ENCODE results near the gene RSF1. TPM values are rescaled to one million over a fixed set of nuclear protein-coding genes. Genes with fewer than 3 reads are reported as not detected.
A peak's percentile ranks its signal among the peaks of the same experiment; 100 is the strongest.

The RSF1 gene
- total RNA-seq, 1 experiment from 2014 or later: 79.8 TPM

DNA sequence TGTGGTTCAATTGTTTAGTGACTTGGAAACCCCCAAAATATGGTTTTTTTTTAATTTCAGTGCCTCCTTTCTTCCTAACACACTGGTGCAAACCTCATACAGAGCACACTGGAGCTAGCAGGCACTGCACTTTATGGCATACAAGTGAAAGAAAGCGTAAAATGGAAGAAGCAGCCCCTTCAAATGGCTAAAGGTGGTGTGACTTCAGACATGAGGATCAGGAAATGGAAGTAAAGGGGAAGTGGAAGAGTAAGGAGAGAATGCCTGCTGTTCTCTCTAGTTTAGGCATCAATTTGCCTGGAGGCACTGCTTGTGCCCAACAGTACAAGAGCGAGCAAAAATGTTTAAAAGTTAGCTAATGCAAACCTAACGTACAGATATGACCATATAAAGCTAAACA lies 5.7 kb downstream of the RSF1 start:
- H3K9me3 Mint-ChIP-seq: peaks cover 16% of the 10 kb centered on the region
- CTCF ChIA-PET: no interaction called here
- POLR2A ChIA-PET: no interaction called here
- peak overlapping the region; percentile 26; the same call in 1 of the 2 replicates for H3K27ac Mint-ChIP-seq
- ATAC-seq (no peak), DNase-seq (ENCODE audit: low spot score) (no peak)
- H3K27me3 Mint-ChIP-seq (ENCODE audit: low read depth): no peaks in the 10 kb centered on the region
- peaks cover 28% of the 10 kb centered on the region for H3K4me1 Mint-ChIP-seq
- H3K4me3 Mint-ChIP-seq: no peak overlapping the region
- TF ChIP-seq ZNF317 (CRISPR knock-in tag; IDR thresholded peaks at IDR 0.05; ENCODE audit: borderline replicate concordance, low read depth) (peak; percentile 99), TP53 (CRISPR knock-in tag; IDR thresholded peaks at IDR 0.05) (no peak)
- H3K36me3 Mint-ChIP-seq: peaks cover 34% of the 10 kb centered on the region

DNA sequence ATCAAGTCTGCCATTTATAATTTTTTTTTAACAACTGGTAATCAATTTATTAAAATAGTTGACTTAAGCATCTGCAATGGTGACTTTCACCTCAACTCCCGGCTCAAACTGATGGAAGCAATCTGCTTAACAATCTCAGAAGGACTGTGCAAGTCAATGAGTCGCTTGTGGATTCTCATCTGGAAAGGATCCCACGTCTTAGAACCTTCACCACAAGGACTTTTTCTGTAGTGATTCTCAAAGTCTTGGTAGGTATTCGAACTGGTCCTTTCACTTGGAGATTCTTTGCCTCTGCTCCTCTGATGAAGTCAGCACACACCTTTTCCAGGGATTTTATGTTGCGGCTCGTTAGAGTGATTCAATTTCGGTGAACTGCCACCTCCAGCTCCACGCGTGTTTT lies 7.3 kb downstream of the RSF1 start:
- no peaks in the 10 kb centered on the region for H3K27me3 Mint-ChIP-seq (ENCODE audit: low read depth)
- DNase-seq (ENCODE audit: low spot score) (no peak), ATAC-seq (no peak)
- CTCF ChIA-PET: interaction anchor here (0.6 kb wide), 1 partner anchor 28 kb away, joined by 3 read pairs; no protein-coding TSS in a partner anchor
- H3K27ac Mint-ChIP-seq: peak overlapping the region; percentile 88
- peaks cover 36% of the 10 kb centered on the region for H3K36me3 Mint-ChIP-seq
- POLR2A ChIA-PET: no interaction called here
- peaks cover 16% of the 10 kb centered on the region for H3K9me3 Mint-ChIP-seq
- peaks cover 26% of the 10 kb centered on the region for H3K4me1 Mint-ChIP-seq
- TF ChIP-seq PRRX2 (CRISPR knock-in tag; IDR thresholded peaks at IDR 0.05) (no peak), ZNF423 (CRISPR knock-in tag; IDR thresholded peaks at IDR 0.05) (no peak), GABPB1 (CRISPR knock-in tag; IDR thresholded peaks at IDR 0.05) (no peak), SP1 (CRISPR knock-in tag; conservative IDR thresholded peaks at IDR 0.05) (no peak), NFATC4 (CRISPR knock-in tag; IDR thresholded peaks at IDR 0.05) (no peak)
- TF ChIP-seq, protein P1, sequence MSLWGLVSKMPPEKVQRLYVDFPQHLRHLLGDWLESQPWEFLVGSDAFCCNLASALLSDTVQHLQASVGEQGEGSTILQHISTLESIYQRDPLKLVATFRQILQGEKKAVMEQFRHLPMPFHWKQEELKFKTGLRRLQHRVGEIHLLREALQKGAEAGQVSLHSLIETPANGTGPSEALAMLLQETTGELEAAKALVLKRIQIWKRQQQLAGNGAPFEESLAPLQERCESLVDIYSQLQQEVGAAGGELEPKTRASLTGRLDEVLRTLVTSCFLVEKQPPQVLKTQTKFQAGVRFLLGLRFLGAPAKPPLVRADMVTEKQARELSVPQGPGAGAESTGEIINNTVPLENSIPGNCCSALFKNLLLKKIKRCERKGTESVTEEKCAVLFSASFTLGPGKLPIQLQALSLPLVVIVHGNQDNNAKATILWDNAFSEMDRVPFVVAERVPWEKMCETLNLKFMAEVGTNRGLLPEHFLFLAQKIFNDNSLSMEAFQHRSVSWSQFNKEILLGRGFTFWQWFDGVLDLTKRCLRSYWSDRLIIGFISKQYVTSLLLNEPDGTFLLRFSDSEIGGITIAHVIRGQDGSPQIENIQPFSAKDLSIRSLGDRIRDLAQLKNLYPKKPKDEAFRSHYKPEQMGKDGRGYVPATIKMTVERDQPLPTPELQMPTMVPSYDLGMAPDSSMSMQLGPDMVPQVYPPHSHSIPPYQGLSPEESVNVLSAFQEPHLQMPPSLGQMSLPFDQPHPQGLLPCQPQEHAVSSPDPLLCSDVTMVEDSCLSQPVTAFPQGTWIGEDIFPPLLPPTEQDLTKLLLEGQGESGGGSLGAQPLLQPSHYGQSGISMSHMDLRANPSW (CRISPR knock-in tag; conservative IDR thresholded peaks at IDR 0.05; ENCODE audit: low read depth): no peak
- TF ChIP-seq, protein P2, sequence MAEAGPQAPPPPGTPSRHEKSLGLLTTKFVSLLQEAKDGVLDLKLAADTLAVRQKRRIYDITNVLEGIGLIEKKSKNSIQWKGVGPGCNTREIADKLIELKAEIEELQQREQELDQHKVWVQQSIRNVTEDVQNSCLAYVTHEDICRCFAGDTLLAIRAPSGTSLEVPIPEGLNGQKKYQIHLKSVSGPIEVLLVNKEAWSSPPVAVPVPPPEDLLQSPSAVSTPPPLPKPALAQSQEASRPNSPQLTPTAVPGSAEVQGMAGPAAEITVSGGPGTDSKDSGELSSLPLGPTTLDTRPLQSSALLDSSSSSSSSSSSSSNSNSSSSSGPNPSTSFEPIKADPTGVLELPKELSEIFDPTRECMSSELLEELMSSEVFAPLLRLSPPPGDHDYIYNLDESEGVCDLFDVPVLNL (CRISPR knock-in tag; IDR thresholded peaks at IDR 0.05; ENCODE audit: borderline replicate concordance, low read depth): no peak
- TF ChIP-seq, protein P3, sequence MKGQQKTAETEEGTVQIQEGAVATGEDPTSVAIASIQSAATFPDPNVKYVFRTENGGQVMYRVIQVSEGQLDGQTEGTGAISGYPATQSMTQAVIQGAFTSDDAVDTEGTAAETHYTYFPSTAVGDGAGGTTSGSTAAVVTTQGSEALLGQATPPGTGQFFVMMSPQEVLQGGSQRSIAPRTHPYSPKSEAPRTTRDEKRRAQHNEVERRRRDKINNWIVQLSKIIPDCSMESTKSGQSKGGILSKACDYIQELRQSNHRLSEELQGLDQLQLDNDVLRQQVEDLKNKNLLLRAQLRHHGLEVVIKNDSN (CRISPR knock-in tag; IDR thresholded peaks at IDR 0.05): no peak
- H3K4me3 Mint-ChIP-seq: no peak overlapping the region

DNA sequence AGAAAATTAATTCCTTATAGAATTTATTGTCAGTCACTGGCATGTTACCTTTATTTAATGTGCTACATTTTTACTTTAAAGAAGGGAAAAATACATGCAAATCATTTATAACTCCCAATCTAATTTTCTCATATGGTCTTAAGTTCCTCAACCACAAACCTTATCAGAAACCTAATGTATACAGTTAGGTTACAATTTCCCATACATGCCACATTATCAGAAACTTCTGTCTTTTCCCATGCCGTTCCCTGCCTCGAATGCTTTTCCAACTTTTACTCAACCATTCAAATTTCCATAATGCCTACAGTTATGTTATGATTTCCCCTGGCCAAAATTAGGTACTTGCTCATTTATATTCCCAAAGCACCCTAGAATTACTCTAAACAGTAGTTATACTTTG lies 13.5 kb downstream of the RSF1 start:
- no peak for ATAC-seq
- POLR2A ChIA-PET: no interaction called here
- no peaks in the 10 kb centered on the region for H3K27me3 Mint-ChIP-seq (ENCODE audit: low read depth)
- H3K36me3 Mint-ChIP-seq: peaks cover 10% of the 10 kb centered on the region
- H3K4me3 Mint-ChIP-seq: no peak overlapping the region
- CTCF ChIA-PET: no interaction called here
- peaks cover 16% of the 10 kb centered on the region for H3K4me1 Mint-ChIP-seq
- DNase-seq (ENCODE audit: low spot score): no peak
- no peaks in the 10 kb centered on the region for H3K9me3 Mint-ChIP-seq
- H3K27ac Mint-ChIP-seq: 0 out of 2 replicates have a peak overlapping the region, but pooled peaks have one; percentile 1
- TF ChIP-seq, protein P4, sequence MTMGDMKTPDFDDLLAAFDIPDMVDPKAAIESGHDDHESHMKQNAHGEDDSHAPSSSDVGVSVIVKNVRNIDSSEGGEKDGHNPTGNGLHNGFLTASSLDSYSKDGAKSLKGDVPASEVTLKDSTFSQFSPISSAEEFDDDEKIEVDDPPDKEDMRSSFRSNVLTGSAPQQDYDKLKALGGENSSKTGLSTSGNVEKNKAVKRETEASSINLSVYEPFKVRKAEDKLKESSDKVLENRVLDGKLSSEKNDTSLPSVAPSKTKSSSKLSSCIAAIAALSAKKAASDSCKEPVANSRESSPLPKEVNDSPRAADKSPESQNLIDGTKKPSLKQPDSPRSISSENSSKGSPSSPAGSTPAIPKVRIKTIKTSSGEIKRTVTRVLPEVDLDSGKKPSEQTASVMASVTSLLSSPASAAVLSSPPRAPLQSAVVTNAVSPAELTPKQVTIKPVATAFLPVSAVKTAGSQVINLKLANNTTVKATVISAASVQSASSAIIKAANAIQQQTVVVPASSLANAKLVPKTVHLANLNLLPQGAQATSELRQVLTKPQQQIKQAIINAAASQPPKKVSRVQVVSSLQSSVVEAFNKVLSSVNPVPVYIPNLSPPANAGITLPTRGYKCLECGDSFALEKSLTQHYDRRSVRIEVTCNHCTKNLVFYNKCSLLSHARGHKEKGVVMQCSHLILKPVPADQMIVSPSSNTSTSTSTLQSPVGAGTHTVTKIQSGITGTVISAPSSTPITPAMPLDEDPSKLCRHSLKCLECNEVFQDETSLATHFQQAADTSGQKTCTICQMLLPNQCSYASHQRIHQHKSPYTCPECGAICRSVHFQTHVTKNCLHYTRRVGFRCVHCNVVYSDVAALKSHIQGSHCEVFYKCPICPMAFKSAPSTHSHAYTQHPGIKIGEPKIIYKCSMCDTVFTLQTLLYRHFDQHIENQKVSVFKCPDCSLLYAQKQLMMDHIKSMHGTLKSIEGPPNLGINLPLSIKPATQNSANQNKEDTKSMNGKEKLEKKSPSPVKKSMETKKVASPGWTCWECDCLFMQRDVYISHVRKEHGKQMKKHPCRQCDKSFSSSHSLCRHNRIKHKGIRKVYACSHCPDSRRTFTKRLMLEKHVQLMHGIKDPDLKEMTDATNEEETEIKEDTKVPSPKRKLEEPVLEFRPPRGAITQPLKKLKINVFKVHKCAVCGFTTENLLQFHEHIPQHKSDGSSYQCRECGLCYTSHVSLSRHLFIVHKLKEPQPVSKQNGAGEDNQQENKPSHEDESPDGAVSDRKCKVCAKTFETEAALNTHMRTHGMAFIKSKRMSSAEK (CRISPR knock-in tag; IDR thresholded peaks at IDR 0.05; ENCODE audit: borderline replicate concordance): no peak
- TF ChIP-seq, protein P5, sequence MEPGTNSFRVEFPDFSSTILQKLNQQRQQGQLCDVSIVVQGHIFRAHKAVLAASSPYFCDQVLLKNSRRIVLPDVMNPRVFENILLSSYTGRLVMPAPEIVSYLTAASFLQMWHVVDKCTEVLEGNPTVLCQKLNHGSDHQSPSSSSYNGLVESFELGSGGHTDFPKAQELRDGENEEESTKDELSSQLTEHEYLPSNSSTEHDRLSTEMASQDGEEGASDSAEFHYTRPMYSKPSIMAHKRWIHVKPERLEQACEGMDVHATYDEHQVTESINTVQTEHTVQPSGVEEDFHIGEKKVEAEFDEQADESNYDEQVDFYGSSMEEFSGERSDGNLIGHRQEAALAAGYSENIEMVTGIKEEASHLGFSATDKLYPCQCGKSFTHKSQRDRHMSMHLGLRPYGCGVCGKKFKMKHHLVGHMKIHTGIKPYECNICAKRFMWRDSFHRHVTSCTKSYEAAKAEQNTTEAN (CRISPR knock-in tag; IDR thresholded peaks at IDR 0.05): no peak
- TF ChIP-seq CREM (CRISPR knock-in tag; IDR thresholded peaks at IDR 0.05) (no peak), SP1 (CRISPR knock-in tag; conservative IDR thresholded peaks at IDR 0.05) (no peak), CBFB (CRISPR knock-in tag; IDR thresholded peaks at IDR 0.05; ENCODE audit: low read depth) (no peak), IRF2 (CRISPR knock-in tag; IDR thresholded peaks at IDR 0.05; ENCODE audit: borderline replicate concordance, low read depth) (no peak), SOX15 (CRISPR knock-in tag; IDR thresholded peaks at IDR 0.05) (no peak), ZNF396 (CRISPR knock-in tag; IDR thresholded peaks at IDR 0.05; ENCODE audit: borderline replicate concordance) (no peak)
- TF ChIP-seq, protein P6, sequence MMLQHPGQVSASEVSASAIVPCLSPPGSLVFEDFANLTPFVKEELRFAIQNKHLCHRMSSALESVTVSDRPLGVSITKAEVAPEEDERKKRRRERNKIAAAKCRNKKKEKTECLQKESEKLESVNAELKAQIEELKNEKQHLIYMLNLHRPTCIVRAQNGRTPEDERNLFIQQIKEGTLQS (CRISPR knock-in tag; conservative IDR thresholded peaks at IDR 0.05): no peak
- TF ChIP-seq, protein P7, sequence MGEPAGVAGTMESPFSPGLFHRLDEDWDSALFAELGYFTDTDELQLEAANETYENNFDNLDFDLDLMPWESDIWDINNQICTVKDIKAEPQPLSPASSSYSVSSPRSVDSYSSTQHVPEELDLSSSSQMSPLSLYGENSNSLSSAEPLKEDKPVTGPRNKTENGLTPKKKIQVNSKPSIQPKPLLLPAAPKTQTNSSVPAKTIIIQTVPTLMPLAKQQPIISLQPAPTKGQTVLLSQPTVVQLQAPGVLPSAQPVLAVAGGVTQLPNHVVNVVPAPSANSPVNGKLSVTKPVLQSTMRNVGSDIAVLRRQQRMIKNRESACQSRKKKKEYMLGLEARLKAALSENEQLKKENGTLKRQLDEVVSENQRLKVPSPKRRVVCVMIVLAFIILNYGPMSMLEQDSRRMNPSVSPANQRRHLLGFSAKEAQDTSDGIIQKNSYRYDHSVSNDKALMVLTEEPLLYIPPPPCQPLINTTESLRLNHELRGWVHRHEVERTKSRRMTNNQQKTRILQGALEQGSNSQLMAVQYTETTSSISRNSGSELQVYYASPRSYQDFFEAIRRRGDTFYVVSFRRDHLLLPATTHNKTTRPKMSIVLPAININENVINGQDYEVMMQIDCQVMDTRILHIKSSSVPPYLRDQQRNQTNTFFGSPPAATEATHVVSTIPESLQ (CRISPR knock-in tag; IDR thresholded peaks at IDR 0.05): no peak

All from WTC11 (cell line).